Measurements from ENCODE around the gene SECTM1.

The SECTM1 gene

GRCh38 chr17:82325286-82326180, 8.0 kb downstream of the SECTM1 start:
- TF ChIP-seq TAF1 (IDR thresholded peaks at IDR 0.05; ENCODE audit: borderline replicate concordance, insufficient read depth, low read length) = no peak
- TF ChIP-seq, protein P1, sequence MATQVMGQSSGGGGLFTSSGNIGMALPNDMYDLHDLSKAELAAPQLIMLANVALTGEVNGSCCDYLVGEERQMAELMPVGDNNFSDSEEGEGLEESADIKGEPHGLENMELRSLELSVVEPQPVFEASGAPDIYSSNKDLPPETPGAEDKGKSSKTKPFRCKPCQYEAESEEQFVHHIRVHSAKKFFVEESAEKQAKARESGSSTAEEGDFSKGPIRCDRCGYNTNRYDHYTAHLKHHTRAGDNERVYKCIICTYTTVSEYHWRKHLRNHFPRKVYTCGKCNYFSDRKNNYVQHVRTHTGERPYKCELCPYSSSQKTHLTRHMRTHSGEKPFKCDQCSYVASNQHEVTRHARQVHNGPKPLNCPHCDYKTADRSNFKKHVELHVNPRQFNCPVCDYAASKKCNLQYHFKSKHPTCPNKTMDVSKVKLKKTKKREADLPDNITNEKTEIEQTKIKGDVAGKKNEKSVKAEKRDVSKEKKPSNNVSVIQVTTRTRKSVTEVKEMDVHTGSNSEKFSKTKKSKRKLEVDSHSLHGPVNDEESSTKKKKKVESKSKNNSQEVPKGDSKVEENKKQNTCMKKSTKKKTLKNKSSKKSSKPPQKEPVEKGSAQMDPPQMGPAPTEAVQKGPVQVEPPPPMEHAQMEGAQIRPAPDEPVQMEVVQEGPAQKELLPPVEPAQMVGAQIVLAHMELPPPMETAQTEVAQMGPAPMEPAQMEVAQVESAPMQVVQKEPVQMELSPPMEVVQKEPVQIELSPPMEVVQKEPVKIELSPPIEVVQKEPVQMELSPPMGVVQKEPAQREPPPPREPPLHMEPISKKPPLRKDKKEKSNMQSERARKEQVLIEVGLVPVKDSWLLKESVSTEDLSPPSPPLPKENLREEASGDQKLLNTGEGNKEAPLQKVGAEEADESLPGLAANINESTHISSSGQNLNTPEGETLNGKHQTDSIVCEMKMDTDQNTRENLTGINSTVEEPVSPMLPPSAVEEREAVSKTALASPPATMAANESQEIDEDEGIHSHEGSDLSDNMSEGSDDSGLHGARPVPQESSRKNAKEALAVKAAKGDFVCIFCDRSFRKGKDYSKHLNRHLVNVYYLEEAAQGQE (IDR thresholded peaks at IDR 0.05; ENCODE audit: insufficient read depth in 1 of 2, low read depth in 2 of 2, low read length in 2 of 2) = no peak
- TF ChIP-seq POLR2AphosphoS5 (IDR thresholded peaks at IDR 0.05; ENCODE audit: low read depth, low read length) = no peak
- TF ChIP-seq SIN3A (IDR thresholded peaks at IDR 0.05; ENCODE audit: borderline replicate concordance, insufficient read depth, low read length) = no peak
- TF ChIP-seq FOXP2 (optimal IDR thresholded peaks at IDR 0.05; ENCODE audit: borderline replicate concordance, extremely low read depth, extremely low read length, insufficient read depth) = no peak

- no peak for TF ChIP-seq POLR2AphosphoS5 (IDR thresholded peaks at IDR 0.05; ENCODE audit: low read depth, low read length)
- TF ChIP-seq, protein P1 (IDR thresholded peaks at IDR 0.05; ENCODE audit: insufficient read depth in 1 of 2, low read depth in 2 of 2, low read length in 2 of 2) = no peak
Observed at GRCh38 chr17:82324566-82325285, 8.8 kb downstream of the SECTM1 start.

DNA sequence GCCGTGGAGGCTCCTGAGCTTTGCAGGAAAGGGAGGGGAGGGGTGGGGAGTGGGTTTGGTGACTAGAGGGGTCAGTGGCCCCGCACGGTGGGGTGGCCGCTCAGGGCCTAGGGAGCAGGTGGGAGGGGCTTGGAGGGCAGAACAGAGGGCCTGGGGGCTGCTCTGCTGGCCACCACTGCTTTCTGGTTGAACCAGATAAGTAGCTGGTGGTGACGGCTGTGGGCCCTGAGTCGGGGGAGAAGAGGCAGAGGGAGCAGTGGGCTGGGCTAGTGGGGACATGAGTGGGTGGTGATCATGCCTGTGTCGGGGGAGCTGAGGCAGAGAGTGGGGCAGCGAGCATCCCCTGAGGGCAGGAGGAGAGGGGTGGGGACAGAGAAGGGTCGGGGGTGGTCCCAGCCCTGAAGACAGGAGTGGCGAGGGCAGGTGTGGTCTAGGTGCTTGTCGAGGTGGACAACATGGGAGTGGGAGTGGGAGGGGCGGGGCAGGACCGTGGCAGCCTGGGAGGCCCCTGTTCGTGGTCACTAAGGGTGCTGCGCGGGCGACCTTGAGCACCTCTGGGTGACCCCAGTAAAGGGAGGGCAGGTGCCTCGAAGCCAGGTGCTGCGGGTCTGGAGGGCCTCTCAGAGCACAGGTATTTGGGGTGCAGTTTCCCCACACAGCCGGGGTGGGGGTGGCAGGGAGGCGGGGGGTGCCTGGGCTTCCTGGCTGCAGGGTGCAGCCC, 9.9 kb downstream of the SECTM1 start:
- no peak for TF ChIP-seq POLR2AphosphoS5 (IDR thresholded peaks at IDR 0.05; ENCODE audit: low read depth, low read length)
- TF ChIP-seq TAF1 (IDR thresholded peaks at IDR 0.05; ENCODE audit: borderline replicate concordance, insufficient read depth, low read length) = no peak
- TF ChIP-seq SIN3A (IDR thresholded peaks at IDR 0.05; ENCODE audit: borderline replicate concordance, insufficient read depth, low read length) = no peak
- no peak for TF ChIP-seq FOXP2 (optimal IDR thresholded peaks at IDR 0.05; ENCODE audit: borderline replicate concordance, extremely low read depth, extremely low read length, insufficient read depth)
- TF ChIP-seq, protein P1 (IDR thresholded peaks at IDR 0.05; ENCODE audit: insufficient read depth in 1 of 2, low read depth in 2 of 2, low read length in 2 of 2) = no peak

- TF ChIP-seq SIN3A (IDR thresholded peaks at IDR 0.05; ENCODE audit: borderline replicate concordance, insufficient read depth, low read length) = no peak
- TF ChIP-seq TAF1 (IDR thresholded peaks at IDR 0.05; ENCODE audit: borderline replicate concordance, insufficient read depth, low read length) = no peak
- TF ChIP-seq POLR2AphosphoS5 (IDR thresholded peaks at IDR 0.05; ENCODE audit: low read depth, low read length) = no peak
- TF ChIP-seq, protein P1 (IDR thresholded peaks at IDR 0.05; ENCODE audit: insufficient read depth in 1 of 2, low read depth in 2 of 2, low read length in 2 of 2) = no peak
- TF ChIP-seq FOXP2 (optimal IDR thresholded peaks at IDR 0.05; ENCODE audit: borderline replicate concordance, extremely low read depth, extremely low read length, insufficient read depth) = no peak
Observed at GRCh38 chr17:82322526-82323453, 10.8 kb downstream of the SECTM1 start.

All from PFSK-1 (cell line).